ENCODE data around the gene MORC2.

- TF ChIP-seq CTCF (IDR thresholded peaks at IDR 0.05; ENCODE audit: borderline replicate concordance, extremely low read depth, low read length, poor library complexity, severe bottlenecking) = no peak
- no peak for TF ChIP-seq EZH2 (IDR thresholded peaks at IDR 0.05; ENCODE audit: borderline replicate concordance, low read depth, low read length, severe bottlenecking)
Observed at GRCh38 chr22:30882184-30882717, 86.3 kb downstream of the MORC2 start.

Data from DND-41 (cell line).